ENCODE results near the gene SLC25A22.

The SLC25A22 gene

DNA sequence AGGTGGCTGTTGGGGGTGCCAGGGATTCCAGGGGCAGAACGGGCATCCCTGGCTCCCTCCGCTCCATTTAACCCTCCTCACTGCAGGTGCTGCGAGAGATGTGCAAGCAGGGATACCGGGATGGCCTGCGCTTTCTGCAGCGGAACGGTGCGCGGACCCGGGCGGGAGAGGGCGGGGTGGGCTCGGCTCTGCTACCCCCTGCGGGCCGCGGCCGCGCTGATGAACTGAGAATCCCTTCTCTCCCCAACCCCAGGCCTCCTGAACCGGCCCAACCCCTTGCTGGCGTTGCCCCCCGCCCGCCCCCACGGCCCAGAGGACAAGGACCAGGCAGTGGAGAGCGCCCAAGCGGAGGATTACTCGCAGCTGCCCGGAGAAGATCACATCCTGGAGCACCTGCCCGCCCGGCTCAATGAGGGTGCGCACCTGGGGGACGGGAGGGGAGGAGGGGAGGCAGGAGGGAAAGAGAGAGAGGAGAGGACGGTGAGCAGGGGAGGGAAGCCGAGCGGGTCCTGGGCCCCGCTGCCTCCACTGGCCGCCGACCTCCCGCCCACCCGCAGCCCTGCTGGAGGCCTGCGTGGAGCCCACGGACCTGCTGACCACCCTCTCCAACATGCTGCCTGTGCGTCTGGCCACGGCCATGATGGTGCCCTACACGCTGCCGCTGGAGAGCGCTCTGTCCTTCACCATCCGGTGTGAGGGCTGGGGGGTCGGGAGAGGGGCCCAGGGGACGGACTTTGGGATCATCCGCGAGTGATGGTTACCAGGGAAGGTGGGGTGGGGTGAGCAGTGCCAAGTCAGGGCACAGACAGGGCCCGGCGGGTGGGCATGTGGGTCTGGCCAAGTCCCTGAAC, 25.6 kb upstream of the SLC25A22 start:
- no peak for DNase-seq

- no peak for DNase-seq
Measured at GRCh38 chr11:821512-822371, 23.7 kb upstream of the SLC25A22 start.

DNA sequence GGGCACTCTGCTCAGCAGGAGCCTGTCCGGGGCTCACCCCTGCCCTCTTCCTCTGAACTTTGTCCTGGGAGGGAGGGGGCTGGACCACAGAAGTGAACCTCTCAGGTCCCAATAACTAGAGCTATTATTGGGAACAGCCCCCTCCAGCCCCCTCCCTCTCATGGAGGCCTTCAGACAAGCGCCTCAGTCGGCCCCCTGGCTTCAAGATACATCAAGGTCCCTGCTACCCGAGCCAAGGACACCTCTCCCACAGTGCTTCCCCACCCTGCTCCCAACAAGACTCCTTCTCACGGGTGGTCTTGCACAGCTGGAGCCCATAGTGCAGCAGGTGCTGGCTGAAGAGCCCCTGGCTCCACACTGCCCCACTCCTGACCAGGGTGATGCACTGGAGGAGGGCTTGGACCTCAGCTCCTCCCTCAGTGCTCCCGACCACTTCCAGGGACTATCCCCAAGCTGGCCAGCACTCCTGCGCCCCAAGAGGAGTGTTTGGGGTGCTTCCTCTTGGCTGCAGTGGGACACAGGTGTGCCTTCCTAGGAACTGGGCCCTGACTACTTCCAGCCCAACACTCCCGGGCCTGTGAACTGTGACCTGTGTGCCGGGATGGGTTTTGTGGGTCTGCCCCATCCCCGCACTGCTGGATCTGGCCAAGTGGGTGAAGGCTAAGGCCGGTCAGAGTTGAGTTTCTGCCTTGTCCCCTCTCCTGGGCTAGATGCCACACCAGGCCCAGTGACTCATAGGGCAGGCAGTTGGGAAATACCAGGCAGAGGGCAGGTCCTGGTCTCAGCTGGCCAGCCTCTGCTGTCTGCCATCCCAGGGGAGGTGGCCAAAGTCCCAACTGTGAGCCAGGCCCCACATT, 22.8 kb upstream of the SLC25A22 start:
- DNase-seq = no peak

GRCh38 chr11:819943-820649, 22.0 kb upstream of the SLC25A22 start:
- DNase-seq = peak; percentile 56

DNA sequence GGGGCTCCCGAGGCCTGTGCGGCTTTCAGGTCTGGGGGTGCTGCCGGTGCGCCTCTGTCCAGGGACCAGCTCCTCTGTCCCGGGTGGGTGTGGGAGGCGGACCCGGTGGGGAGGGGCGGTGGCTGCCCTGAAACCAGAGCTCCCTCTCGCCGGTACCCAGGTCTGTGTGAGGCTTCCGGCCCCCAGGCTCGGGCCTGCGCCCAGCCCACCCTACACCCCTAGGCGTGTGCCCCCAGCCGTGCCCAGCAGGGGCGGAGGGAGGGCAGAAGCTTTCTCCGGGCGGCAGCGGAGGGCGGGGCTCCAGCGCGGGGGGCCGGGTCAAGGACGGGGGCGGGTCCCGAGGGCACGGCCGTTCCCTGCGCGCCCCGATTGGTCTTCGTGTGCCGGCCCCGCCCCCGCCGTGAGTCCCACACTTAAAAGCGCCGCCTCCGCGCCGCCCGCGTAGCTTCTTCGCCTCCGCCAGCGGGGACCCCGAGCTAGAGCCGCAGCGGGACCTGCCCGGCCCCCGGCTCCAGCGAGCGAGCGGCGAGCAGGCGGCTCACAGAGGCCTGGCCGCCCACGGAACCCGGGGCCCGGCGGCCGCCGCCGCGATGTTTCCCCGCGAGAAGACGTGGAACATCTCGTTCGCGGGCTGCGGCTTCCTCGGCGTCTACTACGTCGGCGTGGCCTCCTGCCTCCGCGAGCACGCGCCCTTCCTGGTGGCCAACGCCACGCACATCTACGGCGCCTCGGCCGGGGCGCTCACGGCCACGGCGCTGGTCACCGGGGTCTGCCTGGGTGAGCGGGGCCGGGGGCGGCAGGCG, 21.2 kb upstream of the SLC25A22 start:
- DNase-seq = peak; percentile 90

GRCh38 chr11:818396-819128, 20.5 kb upstream of the SLC25A22 start, which contains the start of gene PNPLA2:
Gene PNPLA2, plus strand, starts transcription at chr11:818914. Its CDS starts 805 bp downstream, at chr11:819719.
- DNase-seq = peak; percentile 70

DNA sequence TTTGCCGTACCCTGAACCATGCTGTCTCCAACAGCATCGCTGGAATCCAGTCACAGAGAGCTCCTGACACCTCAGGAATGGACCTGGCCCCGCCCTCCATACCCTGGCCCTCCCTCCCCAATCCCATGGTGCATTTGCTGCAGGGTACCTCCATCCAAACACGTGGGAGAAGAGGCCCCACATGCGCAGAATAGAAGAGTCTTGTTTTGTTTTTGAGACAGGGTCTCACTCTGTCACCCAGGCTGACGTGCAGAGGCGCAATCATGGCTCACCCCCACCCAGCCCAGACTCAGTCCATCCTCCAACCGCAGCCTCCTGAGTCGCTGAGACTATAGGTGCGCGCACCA, 18.3 kb upstream of the SLC25A22 start:
- DNase-seq = no peak

DNA sequence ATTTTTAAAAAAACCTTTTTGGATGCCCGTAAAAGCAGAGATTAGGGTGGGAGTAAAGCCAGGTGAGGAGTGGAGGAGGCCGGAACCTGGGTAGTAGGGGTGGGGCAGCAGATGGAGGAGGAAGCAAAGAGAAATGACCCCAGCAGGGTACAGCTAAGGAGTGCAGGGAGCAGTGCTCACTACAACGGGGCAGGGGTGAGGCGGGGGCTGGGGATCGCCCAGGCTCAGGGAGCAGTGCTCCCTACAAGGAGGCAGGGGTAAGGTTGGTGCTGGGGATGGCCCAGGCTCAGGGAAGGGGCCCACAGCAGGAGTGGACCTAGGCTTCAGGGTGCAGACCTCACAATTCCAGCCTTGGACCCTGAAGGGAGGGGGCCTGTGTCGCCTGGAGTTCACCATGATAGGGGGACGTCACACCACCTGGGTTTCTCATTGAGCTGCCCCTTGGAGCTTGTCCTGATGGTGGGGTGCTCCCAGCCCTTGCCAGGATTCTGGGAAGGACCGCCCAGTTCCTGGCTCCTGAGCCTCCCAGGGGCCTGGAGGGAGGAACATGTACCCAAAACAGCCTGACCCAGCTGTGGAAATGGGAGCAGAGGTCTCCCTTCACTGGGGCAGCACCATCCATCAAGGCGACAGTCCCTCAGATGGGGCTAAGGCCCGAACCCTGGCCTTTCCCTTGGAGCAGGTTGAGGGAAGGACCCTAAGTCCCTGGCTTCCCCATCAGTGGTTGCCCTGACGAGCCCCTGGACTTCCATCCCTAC, 17.8 kb upstream of the SLC25A22 start:
- no peak for DNase-seq

DNA sequence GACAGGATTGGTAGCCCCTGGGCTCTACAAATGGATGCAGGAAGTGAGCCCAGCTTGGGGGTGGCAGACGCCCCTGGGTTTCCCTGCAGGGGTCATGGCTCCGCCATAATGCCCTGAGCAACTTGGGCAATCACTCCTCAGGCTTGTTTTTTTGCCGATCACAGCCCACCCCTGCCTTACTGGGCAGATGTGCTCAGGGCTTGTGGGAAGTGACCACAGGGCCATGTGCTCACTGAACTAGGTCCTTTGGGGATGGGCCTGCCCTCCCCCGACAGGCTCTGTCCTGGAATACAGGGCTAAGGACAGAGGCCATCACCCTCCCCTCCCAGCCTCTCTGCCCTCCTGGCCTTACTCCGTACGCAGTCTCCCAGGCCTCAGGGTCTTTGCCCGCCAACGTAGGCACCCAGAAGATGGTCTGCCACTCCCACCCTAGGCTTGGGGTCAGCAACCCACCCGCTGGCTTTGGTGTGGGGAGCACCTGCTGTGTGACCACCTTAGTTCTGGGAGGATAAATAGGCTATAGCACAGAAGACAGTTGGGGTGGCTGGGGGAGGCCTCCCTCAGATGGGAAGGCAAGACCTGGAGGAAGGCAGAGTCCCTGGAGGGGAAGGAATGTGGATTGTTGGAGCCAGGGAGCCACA, 15.5 kb upstream of the SLC25A22 start:
- no peak for DNase-seq

GRCh38 chr11:813072-813455, 15.0 kb upstream of the SLC25A22 start:
- DNase-seq = no peak

GRCh38 chr11:812390-812789, 14.3 kb upstream of the SLC25A22 start:
- DNase-seq = no peak

DNA sequence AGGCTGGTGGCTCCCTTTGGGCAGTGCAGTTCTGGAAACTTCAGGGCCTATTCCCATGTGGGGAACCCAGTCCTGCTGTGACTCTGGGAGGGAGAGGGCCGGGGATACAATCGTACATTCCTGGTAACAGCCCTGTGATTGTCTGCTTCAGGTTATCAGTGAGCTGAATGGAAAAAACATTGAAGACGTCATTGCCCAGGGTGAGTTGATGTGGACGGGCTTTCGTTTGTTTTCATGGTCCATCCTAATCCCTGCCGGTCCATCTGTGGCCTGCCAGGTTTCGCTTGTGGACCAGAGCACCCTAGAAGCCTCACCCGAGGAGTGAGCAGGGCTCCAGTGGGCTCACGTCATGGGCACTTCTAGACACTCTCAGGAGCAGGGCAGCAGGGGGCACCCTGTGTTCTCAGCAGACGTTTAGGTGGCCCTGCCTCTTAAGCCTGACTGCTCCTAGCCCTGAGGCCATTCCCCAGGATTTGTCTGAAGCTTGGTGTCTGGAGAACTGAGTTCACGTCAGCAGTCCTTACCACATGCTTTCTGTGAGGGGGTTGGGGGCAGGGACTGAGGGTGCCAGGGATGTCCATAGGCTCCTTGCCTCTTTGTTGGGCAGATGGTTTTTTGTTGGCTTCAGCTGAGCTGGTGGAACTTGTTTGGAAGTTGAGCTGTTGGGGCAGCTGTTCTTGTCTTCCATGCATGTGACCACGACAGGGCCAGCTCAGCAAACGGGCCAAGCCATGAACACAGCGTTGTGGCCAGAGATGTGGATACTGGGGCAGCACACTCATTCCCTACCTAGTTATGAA, 13.6 kb upstream of the SLC25A22 start:
- no peak for DNase-seq

DNA sequence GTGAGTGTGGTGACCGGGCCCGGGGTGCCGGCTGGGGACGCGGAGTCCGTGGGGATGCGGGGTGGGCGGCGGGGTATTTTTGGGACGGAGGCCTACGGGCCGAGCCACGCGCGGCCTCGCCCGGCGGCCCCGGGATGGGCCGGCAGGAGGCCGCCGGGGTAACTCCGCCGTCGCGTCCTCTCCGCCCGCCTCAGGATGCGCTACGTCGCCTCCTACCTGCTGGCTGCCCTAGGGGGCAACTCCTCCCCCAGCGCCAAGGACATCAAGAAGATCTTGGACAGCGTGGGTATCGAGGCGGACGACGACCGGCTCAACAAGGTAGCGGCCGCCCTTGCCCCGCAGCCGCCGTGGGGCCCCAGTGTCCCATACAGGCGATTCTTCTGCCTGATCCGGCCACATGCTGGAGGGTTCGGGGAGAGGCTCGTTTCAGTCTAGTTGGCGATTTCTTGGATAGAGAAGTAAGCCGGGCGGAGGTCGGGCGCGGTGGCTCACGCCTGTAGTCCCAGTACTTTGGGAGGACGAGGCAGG, 12.0 kb upstream of the SLC25A22 start:
- no peak for DNase-seq

DNA sequence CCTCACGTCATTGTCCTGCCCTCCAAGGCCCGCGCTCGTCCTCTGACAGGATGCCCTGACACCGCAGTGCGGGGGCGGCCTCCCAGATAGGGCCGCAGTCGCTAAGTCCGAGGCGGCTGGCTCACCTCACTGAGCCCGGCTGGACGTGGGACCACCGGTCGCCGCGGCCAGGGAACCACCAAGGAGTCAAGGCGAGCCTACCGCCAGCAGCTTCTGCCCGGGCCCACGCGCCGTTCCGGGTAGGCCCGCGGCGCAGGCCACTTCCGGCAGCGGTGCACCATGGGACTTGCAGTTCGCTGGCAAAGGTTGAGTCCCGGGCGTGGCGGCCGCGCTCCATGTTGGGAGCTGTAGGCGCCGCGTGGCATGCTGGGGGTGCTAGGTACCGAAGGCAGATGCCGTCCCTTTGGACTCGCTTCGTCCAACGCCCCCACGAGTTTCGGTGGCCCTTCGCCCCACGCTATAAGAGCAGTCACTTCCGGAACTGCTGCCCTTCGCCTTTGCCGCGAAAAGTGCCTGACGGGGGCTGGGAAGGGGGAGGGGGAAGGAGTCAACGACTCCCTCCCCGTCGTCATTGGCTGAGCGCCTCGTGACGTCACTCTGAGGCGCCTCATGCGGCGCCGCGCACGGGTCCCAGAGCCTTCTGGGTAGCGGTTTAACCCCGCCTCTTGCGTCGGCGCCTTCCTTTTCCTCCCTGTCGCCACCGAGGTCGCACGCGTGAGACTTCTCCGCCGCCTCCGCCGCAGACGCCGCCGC, 11.4 kb upstream of the SLC25A22 start, which contains the start of gene RPLP2:
RPLP2 (plus strand) TSS at position 681 of the 753 bp plus-strand sequence. CDS start 268 bp downstream, outside the sequence.
- DNase-seq = peak; percentile 100

- no peak for DNase-seq
Measured at GRCh38 chr11:808427-809286, 10.6 kb upstream of the SLC25A22 start.

DNA sequence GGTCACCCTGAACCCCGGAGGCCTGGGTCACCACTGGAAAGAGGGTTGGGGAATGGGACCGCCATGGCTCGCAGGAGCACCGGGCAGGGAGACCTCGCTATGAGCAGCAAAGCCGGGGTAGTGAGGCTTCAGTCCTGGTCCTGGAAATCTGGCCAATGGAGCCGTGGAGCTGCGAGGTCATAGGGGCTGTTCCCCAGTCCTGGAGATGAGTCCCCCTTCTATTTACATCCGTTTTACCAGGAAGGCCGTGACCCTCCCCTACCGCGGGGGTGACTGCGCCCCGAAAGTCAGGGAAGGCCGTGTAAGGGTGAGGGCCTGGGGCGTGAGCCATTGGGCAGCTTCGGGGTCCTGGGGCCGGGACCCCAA, 6.5 kb upstream of the SLC25A22 start:
- no peak for DNase-seq
